Activated CD4-positive, alpha-beta T cell treated with anti-CD3 and anti-CD28 coated beads, Interleukin-2, amount 50 U/mL, for 1 hour (primary cell): Measurements from ENCODE around the gene CC2D2A.
"Not testable (repeated sequence)": the region's sequence is repeated elsewhere in the genome, so short reads cannot be mapped to it uniquely, and the experiment has no call there.

Experiments
- DNase-seq: peaks from one replicate; pipeline ENCODE4 v3.0.0-alpha.2; 2020

CC2D2A gene

GRCh38 chr4:15562623-15563022, 92.9 kb downstream of the CC2D2A start:
- no peak for DNase-seq

- DNase-seq, result no peak
Measured at GRCh38 chr4:15563871-15564270, 94.2 kb downstream of the CC2D2A start.

GRCh38 chr4:15568821-15569220, 99.1 kb downstream of the CC2D2A start:
- DNase-seq, result no peak

GRCh38 chr4:15569746-15570145, 100.1 kb downstream of the CC2D2A start:
- DNase-seq, result no peak

DNA sequence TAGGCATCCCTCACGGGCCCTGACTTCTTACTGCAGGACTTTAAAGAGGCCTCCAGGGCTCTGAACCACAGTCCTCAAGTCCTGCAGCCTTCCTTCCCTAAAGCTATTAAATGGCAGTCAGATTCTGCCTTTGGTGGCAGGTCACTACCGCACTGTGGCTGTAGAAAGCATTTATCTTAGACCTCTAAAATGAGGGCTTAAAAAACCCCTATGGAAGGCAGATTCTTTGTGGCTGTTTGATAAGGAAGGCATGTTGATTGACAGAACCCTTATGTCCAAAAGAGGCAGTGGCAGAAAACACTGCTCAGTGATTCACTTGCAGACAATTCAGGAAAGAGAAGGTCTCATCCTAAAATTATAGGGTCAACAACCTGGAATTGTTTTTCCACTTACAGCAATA, 106.3 kb downstream of the CC2D2A start:
- DNase-seq, result no peak

DNA sequence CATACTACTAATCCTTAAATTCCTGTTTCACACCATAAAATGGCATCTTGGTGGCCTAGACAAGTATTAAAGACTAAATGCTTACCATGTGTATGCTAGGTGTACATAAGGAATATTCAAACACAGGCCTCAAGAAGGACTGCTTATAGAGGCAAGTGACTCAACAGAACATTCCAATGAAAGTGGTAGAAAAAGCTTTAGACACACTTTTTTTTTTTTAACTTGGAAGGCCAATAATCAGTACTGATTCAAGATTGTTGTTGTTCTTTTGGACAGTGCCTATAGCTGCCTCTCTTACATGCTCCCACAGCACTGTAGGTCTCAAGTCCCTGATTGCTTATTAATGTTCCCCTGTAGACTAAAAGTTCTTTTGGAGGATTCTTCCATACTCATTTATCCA, 107.8 kb downstream of the CC2D2A start:
- no peak for DNase-seq

- no peak for DNase-seq
Measured at GRCh38 chr4:15584785-15585184, 115.1 kb downstream of the CC2D2A start.

GRCh38 chr4:15585331-15585730, 115.6 kb downstream of the CC2D2A start:
- no peak for DNase-seq

DNA sequence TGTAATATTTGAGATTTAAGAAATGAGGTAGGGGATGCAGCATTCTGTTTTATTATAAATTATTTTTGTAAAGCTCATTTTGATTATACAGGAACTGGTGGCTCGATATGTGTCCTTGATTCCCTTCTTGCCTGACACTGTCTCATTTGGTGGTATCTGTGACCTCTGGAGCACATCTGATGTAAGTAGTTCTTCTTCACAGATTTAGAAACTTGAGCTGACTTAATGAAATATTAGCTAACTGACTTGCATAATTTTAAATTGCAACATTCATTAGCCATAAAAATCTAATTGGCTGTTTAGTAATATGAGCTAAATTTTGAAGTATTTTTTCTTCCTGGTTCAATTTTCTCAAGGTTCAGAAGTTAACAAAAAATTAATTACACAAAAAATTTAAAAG, 116.4 kb downstream of the CC2D2A start:
- DNase-seq, result no peak

DNA sequence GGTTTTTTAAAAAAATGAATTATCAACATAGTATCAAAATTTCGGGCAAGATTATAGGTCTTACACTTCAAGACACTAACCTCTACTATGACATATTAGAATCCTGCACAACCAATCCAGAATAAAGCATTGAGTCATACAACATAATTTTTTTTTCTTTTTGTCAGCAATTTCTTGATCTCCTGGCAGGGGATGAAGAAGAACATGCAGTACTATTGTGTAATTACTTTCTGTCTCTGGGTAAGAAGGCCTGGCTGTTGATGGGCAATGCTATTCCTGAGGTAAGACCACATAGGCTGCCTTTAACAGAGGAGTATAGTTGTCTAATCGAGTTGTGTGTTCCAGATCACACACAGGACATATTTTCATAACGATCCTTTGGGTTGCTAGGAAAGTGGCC, 118.0 kb downstream of the CC2D2A start:
- DNase-seq, result no peak

DNA sequence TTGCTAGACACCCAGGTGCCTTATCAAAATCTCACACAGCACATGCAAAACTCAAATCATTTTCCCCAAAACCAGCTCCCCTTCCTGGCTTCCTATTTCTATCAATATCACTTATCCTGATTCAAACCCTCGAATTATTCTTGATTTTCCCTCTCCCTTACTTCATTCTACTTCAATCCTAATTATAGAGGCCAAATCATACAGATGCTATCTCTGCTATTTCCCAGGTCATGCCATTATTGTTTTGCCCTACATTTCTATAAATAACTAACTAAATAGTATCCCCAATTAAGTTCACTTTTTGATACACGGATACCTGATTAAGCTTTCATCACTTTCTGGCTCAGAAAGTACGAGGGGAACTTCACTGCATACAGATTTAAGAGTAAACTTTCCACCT, 123.1 kb downstream of the CC2D2A start:
- DNase-seq, result no peak

GRCh38 chr4:15598644-15599043, 129.0 kb downstream of the CC2D2A start:
- no peak for DNase-seq

DNA sequence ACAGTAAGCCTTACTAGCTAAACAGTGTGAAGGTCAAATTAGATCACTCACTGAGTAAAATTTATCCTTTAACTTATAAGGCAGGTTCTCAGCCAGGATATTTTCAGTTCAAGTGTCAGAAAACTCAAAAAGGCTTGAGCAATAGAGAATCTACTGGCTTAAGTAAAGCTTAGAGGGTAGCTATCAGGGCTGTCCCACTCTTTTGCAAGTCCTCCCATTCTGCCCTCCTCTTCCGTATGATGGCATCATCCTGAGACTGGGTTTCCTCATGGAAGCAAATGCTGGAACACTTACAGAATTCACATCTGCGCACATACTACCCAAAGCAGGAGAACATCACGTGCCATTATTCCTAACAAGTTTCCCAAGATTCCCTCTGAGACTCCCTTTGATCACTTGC, 130.5 kb downstream of the CC2D2A start:
- no peak for DNase-seq

DNA sequence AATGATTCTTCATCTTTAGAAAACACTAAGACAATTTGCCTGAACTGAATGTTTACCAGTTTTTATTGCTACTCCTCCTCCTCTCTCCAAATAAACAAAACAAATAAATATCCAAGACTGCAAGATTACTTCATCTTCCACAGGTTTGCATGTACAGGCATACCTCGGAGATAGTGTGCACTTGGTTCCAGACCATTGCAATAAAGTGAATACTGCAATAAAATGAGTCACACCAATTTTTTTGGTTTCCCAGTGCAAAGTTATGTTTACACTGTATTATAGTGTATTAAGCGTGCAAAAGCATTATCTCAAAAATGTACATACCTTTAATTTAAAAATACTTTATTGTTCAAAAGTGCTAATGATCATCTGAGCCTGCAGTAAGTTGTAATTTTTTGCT, 132.2 kb downstream of the CC2D2A start:
- DNase-seq, result no peak

GRCh38 chr4:15605537-15605936, 135.9 kb downstream of the CC2D2A start:
- DNase-seq, result no peak

DNA sequence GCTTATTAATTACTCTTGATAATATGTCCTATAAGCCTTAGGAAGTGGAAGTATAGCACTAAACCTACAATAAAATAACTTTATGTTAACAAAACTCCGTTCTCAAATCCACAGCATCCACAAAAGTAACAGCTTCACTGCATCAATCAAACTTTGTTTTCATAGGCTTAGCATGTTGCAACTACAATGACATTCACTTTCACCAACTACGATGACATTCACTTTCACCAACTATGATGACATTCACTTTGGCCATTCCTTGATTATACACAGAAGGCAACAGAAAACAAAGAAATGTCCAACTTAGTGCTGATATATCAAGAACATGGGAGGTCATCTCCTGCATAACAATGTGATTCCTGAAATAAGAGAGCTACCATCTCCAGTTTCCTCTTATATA, 141.2 kb downstream of the CC2D2A start:
- no peak for DNase-seq

- no peak for DNase-seq
Measured at GRCh38 chr4:15612136-15612535, 142.5 kb downstream of the CC2D2A start.

DNA sequence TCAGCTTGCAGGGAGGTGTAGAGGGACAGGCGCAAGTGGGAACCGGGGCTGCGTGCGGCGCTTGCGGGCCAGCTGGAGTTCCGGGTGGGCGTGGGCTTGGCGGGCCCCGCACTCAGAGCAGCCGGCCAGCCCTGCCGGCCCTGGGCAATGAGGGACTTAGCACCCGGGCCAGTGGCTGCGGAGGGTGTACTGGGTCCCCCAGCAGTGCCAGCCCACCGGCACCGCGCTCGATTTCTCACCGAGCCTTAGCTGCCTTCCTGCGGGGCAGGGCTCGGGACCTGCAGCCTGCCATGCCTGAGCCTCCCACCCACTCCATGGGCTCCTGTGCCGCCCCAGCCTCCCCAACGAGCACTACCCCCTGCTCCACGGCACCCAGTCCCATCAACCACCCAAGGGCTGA, 145.2 kb downstream of the CC2D2A start:
- not testable (repeated sequence) for DNase-seq

- DNase-seq, result not testable (repeated sequence)
Measured at GRCh38 chr4:15617407-15617806, 147.7 kb downstream of the CC2D2A start.

GRCh38 chr4:15636818-15637217, 167.1 kb downstream of the CC2D2A start:
- no peak for DNase-seq

- DNase-seq, result no peak
Measured at GRCh38 chr4:15638418-15638817, 168.7 kb downstream of the CC2D2A start.

DNA sequence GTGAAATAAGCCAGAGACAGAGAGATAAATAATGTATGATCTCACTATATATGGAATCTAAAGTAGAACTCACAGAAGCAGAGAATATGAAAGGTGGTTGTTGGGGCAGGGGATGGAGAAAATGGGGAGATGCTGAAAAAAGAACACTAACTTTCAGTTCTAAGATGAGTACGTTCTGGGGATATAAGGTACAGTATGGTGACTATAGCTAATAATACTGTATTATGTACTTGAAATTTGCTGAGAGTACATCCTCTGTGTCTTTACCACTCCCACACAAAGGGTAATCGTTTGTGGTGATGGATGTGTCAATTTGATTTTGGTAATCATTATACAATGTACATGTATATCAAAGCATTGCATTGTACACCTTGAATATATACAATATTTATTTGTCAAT, 178.9 kb downstream of the CC2D2A start:
- no peak for DNase-seq

- peak; percentile 40 for DNase-seq
Measured at GRCh38 chr4:15649914-15650545, 180.3 kb downstream of the CC2D2A start.
